ENCODE data around the gene BRIP1. TPM values are rescaled to one million over a fixed set of nuclear protein-coding genes. Genes with fewer than 3 reads are reported as not detected.
"Not testable (repeated sequence)": the region's sequence is repeated elsewhere in the genome, so short reads cannot be mapped to it uniquely, and the experiment has no call there.

The BRIP1 gene
- total RNA-seq, 1 donor from 2014 or later = 0.83 TPM

GRCh38 chr17:61827649-61828395 is 35.5 kb downstream of the BRIP1 start:
- no peak for DNase-seq (ENCODE audit: low spot score)

- DNase-seq (ENCODE audit: low spot score) = not testable (repeated sequence)
Observed at GRCh38 chr17:61826866-61827265, 36.5 kb downstream of the BRIP1 start.

GRCh38 chr17:61826198-61826597 is 37.1 kb downstream of the BRIP1 start:
- not testable (repeated sequence) for DNase-seq (ENCODE audit: low spot score)

GRCh38 chr17:61825448-61826137 is 37.7 kb downstream of the BRIP1 start:
- no peak for DNase-seq (ENCODE audit: low spot score)

- DNase-seq (ENCODE audit: low spot score) = no peak
Observed at GRCh38 chr17:61822326-61823285, 40.7 kb downstream of the BRIP1 start.

GRCh38 chr17:61821655-61822054 is 41.7 kb downstream of the BRIP1 start:
- no peak for DNase-seq (ENCODE audit: low spot score)

- not testable (repeated sequence) for DNase-seq (ENCODE audit: low spot score)
Observed at GRCh38 chr17:61819265-61819664, 44.1 kb downstream of the BRIP1 start.

- no peak for DNase-seq (ENCODE audit: low spot score)
Observed at GRCh38 chr17:61818225-61818624, 45.1 kb downstream of the BRIP1 start.

GRCh38 chr17:61817452-61817851 is 45.9 kb downstream of the BRIP1 start:
- DNase-seq (ENCODE audit: low spot score) = no peak

- DNase-seq (ENCODE audit: low spot score) = no peak
Observed at GRCh38 chr17:61816538-61816937, 46.8 kb downstream of the BRIP1 start.

- no peak for DNase-seq (ENCODE audit: low spot score)
Observed at GRCh38 chr17:61815863-61816503, 47.3 kb downstream of the BRIP1 start.

GRCh38 chr17:61814485-61814884 is 48.8 kb downstream of the BRIP1 start:
- no peak for DNase-seq (ENCODE audit: low spot score)

- no peak for DNase-seq (ENCODE audit: low spot score)
Observed at GRCh38 chr17:61813211-61813610, 50.1 kb downstream of the BRIP1 start.

GRCh38 chr17:61812747-61813146 is 50.6 kb downstream of the BRIP1 start:
- no peak for DNase-seq (ENCODE audit: low spot score)

GRCh38 chr17:61809816-61810392 is 53.4 kb downstream of the BRIP1 start:
- no peak for DNase-seq (ENCODE audit: low spot score)

- DNase-seq (ENCODE audit: low spot score) = no peak
Observed at GRCh38 chr17:61808442-61808841, 54.9 kb downstream of the BRIP1 start.

- no peak for DNase-seq (ENCODE audit: low spot score)
Observed at GRCh38 chr17:61806936-61807335, 56.4 kb downstream of the BRIP1 start.

GRCh38 chr17:61806081-61806828 is 57.1 kb downstream of the BRIP1 start:
- no peak for DNase-seq (ENCODE audit: low spot score)

- no peak for DNase-seq (ENCODE audit: low spot score)
Observed at GRCh38 chr17:61805399-61805798, 57.9 kb downstream of the BRIP1 start.

GRCh38 chr17:61803796-61804195 is 59.5 kb downstream of the BRIP1 start:
- DNase-seq (ENCODE audit: low spot score) = no peak

- no peak for DNase-seq (ENCODE audit: low spot score)
Observed at GRCh38 chr17:61803216-61803615, 60.1 kb downstream of the BRIP1 start.

All from mucosa of gallbladder (tissue), 1 donor.